Suppressor macrophage treated with lipopolysaccharide for 4 hours (primary cell): ENCODE measurements around the gene BCHE.

Experiments
- DNase-seq: peaks from one replicate; pipeline ENCODE4 v3.0.0-alpha.2; 2020

Gene BCHE

DNA sequence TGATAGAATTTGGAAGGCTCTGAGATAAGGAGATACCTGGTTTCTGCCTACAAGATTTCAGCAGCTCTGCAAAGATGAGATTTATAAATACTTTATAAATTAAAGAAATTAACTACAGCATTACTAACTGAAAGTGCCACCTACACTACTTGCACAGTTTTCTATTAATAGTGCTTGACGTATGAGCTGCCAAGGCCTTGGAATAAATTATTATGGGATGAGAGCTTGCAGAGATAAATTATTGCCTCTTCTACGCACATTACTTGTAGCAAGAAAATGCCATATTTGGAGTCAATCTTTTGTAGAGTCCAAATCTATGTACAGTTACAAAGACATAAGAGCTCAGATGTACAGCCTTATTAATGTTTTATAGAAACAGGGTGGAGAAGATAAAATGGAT is 89.1 kb downstream of the BCHE start:
- no peak for DNase-seq

GRCh38 chr3:165746874-165747273 is 90.3 kb downstream of the BCHE start:
- no peak for DNase-seq

GRCh38 chr3:165744025-165744424 is 93.2 kb downstream of the BCHE start:
- no peak for DNase-seq

DNA sequence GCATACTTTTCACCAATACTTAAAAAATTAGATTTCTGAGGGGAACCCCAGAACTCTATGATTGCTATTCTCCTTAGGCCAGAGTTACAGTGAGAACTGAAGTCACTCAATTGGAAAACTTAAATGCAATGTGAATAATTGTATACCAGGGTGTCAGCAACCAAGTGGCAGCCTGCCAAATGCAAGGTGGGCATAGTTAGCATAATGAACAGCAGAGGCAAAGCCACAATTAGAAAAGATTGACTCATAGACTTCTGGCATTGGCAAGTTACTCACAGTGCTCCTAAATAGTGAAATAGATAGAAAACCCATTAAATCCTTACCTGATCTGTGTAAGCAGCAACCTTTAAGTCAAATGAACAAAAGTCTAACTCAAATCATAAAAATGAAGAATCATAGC is 94.9 kb downstream of the BCHE start:
- DNase-seq, result no peak

DNA sequence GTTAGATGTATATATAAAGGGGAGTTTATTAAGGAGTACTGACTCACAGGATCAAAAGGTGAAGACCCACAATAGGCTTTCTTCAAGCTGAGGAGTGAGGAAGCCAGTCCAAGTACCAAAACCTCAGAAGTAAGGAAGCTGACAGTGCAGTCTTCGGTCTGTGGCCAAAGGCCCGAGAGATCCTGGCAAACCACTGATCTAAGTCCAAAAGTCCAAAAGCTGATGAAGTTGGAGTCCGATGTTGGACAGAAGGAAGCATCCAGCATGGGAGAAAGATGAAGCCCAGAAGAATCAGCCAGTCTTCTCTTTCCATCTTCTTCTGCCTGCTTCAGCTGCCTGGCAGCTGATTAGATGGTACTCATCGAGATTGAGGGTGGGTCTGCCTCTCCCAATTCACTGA is 107.5 kb downstream of the BCHE start:
- DNase-seq, result no peak

DNA sequence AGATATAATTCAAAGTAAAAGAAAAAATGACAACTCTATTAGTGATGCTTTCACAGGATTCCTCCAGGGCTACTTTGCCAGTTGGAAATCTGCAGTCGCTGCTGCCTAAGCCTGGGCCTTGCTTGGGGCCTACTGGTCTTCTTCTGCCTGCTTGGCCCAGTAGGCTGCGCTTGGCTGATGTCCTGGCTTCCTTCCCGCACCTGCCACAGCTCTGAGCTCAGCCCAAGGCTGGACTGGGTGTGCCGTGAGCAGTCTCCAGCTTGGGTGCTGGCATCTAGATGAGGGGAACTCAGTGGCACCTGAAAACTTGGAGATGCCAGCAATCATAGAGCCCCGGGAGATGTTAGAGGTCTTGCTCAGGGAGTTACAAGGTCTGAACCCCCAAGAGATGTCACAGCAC is 108.3 kb downstream of the BCHE start:
- no peak for DNase-seq

DNA sequence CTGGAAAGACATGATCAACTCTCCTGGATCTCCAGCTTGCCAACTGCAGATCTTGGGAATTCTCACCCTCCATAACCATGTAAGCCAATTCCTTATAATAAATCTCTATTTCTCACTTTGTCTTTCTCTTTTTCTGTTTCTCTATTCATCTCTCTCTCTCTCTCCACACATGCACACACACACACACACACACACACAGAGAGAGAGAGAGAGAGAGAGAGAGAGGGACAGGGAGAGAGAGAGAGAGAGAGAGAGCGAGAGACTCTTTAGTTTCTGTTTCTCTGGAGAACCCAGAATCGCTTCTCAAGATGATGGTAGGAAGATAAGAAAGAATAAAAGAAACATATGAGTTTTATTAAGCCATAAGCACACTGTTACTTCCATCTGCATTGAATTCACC is 111.9 kb downstream of the BCHE start:
- DNase-seq, result no peak
